HEK293 (cell line): ENCODE data around the gene ABHD12.

ENCODE experiments used
- CTCF ChIP-seq: fragments of 450-650 bp; formaldehyde crosslinking; IDR thresholded peaks from 2 replicates; pipeline ENCODE4 v1.5.1; 2016; ENCODE audit warnings: missing biosample characterization, missing genetic modification characterization
- ELK4 ChIP-seq: IDR thresholded peaks from 2 replicates; pipeline ENCODE4 v1.6.1; 2011; ENCODE audit warnings: mild to moderate bottlenecking, low read depth, low read length, borderline replicate concordance
- HOXA7 ChIP-seq: sonication (generic); formaldehyde crosslinking; IDR thresholded peaks from 2 replicates; pipeline ENCODE4 v1.8.1; 2022; ENCODE audit warnings: missing genetic modification reagents, borderline replicate concordance
- REST ChIP-seq: fragments of 450-650 bp; formaldehyde crosslinking; IDR thresholded peaks from 2 replicates; pipeline ENCODE4 v1.5.1; 2016; ENCODE audit warnings: missing biosample characterization, missing genetic modification characterization
- SALL2 ChIP-seq: fragments of 450-650 bp; formaldehyde crosslinking; IDR thresholded peaks from 2 replicates; pipeline ENCODE4 v1.5.0; 2017; ENCODE audit warnings: missing biosample characterization, mild to moderate bottlenecking, missing genetic modification characterization, borderline replicate concordance
- TSHZ1 ChIP-seq: fragments of 450-650 bp; formaldehyde crosslinking; IDR thresholded peaks from 2 replicates; pipeline ENCODE4 v1.5.1; 2016; ENCODE audit warnings: missing biosample characterization, missing genetic modification characterization, borderline replicate concordance
- ZBTB49 ChIP-seq: fragments of 450-650 bp; formaldehyde crosslinking; IDR thresholded peaks from 2 replicates; pipeline ENCODE4 v1.5.1; 2016; ENCODE audit warnings: missing biosample characterization, missing genetic modification characterization, low read depth
- ZBTB7A ChIP-seq: fragments of 450-650 bp; formaldehyde crosslinking; IDR thresholded peaks from 2 replicates; pipeline ENCODE4 v1.5.1; 2016; ENCODE audit warnings: low read depth, missing biosample characterization, missing genetic modification characterization
- ZNF302 ChIP-seq: fragments of 450-650 bp; formaldehyde crosslinking; IDR thresholded peaks from 2 replicates; pipeline ENCODE4 v1.5.1; 2016; ENCODE audit warnings: missing biosample characterization, missing genetic modification characterization, low read depth
- ZNF311 ChIP-seq: fragments of 450-650 bp; formaldehyde crosslinking; IDR thresholded peaks from 2 replicates; pipeline ENCODE4 v1.5.1; 2017; ENCODE audit warnings: missing biosample characterization, missing genetic modification characterization, borderline replicate concordance
- ZNF48 ChIP-seq: fragments of 450-650 bp; formaldehyde crosslinking; IDR thresholded peaks from 2 replicates; pipeline ENCODE4 v1.5.1; 2016; ENCODE audit warnings: missing biosample characterization, missing genetic modification characterization
- ZNF561 ChIP-seq: fragments of 450-650 bp; IDR thresholded peaks from 2 replicates; pipeline ENCODE4 v1.5.1; 2018; ENCODE audit warnings: missing biosample characterization, missing genetic modification characterization, borderline replicate concordance
- ZNF621 ChIP-seq: fragments of 450-650 bp; formaldehyde crosslinking; IDR thresholded peaks from 2 replicates; pipeline ENCODE4 v1.5.1; 2017; ENCODE audit warnings: missing biosample characterization, missing genetic modification characterization
- ZSCAN30 ChIP-seq: fragments of 450-650 bp; IDR thresholded peaks from 2 replicates; pipeline ENCODE4 v1.5.1; 2018; ENCODE audit warnings: missing biosample characterization, mild to moderate bottlenecking, missing genetic modification characterization, moderate library complexity

- no peak for TF ChIP-seq ZNF302
- no peak for TF ChIP-seq ZNF561 (tag by site-specific recombination)
- TF ChIP-seq HOXA7 (CRISPR knock-in tag), result no peak
- no peak for TF ChIP-seq ZNF311 (tag by site-specific recombination)
- no peak for TF ChIP-seq ZNF621 (tag by site-specific recombination)
- TF ChIP-seq REST (tag by site-specific recombination), result no peak
- no peak for TF ChIP-seq CTCF (tag by site-specific recombination)
- TF ChIP-seq ELK4, result no peak
- TF ChIP-seq TSHZ1 (tag by site-specific recombination), result no peak
- TF ChIP-seq ZBTB7A, result no peak
- no peak for TF ChIP-seq ZBTB49
- no peak for TF ChIP-seq ZSCAN30 (tag by site-specific recombination)
- TF ChIP-seq ZNF48 (tag by site-specific recombination), result no peak
- no peak for TF ChIP-seq SALL2 (tag by site-specific recombination)
Observed at GRCh38 chr20:25369971-25370370, 20.7 kb downstream of the ABHD12 start.
